B cell (primary cell): ENCODE measurements around the gene YY1AP1.

Experiments used
- CTCF ChIP-seq: fragments of 200-600 bp; IDR thresholded peaks from one replicate; pipeline ENCODE4 v1.8.0; 2022; ENCODE audit warnings: antibody characterized with exemption, mild to moderate bottlenecking
- EZH2 ChIP-seq: IDR thresholded peaks from 2 replicates; pipeline ENCODE4 v1.6.1; 2012; ENCODE audit warnings: borderline replicate concordance, low read depth, mild to moderate bottlenecking, moderate library complexity, low read length; ENCODE audit not compliant: insufficient read depth, poor library complexity, severe bottlenecking

- TF ChIP-seq EZH2, result no peak
- TF ChIP-seq CTCF, result no peak
Observed at GRCh38 chr1:155646307-155646706, 42.3 kb downstream of the YY1AP1 start.
